H1 (cell line): ENCODE results near the gene PLEKHG3.

Source experiments
- CEBPB ChIP-seq: IDR thresholded peaks from 2 replicates; pipeline ENCODE4 v1.6.1; 2012; ENCODE audit warnings: low read depth, low read length
- CTCF ChIP-seq, 3 experiments: IDR thresholded peaks; 1 replicate in 2 of 3; 2 replicates in 1 of 3; pipeline versions ENCODE4 v1.5.1 to v1.6.1; 2011; ENCODE audit warnings: low read length in 3 of 3, mild to moderate bottlenecking in 3 of 3, inconsistent platforms in 2 of 3, low read depth in 1 of 3, moderate library complexity in 1 of 3; ENCODE audit not compliant: insufficient read depth in 1 of 3; ENCODE audit errors: control extremely low read depth in 1 of 3
- POLR2AphosphoS5 ChIP-seq: IDR thresholded peaks from 2 replicates; pipeline ENCODE4 v1.6.1; 2011; ENCODE audit warnings: low read depth, low read length
- SP4 ChIP-seq: IDR thresholded peaks from 2 replicates; pipeline ENCODE4 v1.6.1; 2012; ENCODE audit warnings: low read length, inconsistent platforms
- TF ChIP-seq, protein P1 (sequence below): IDR thresholded peaks from 2 replicates; pipeline ENCODE4 v1.6.1; 2011; ENCODE audit warnings: low read length, improper control_type of control experiment

- no peak for TF ChIP-seq CEBPB
- no peak for TF ChIP-seq CTCF (IDR thresholded peaks at IDR 0.05; ENCODE audit: control extremely low read depth in 1 of 3, insufficient read depth in 1 of 3, low read depth in 1 of 3, low read length in 3 of 3)
- TF ChIP-seq SP4: no peak
- no peak for TF ChIP-seq POLR2AphosphoS5
- TF ChIP-seq, protein P1, sequence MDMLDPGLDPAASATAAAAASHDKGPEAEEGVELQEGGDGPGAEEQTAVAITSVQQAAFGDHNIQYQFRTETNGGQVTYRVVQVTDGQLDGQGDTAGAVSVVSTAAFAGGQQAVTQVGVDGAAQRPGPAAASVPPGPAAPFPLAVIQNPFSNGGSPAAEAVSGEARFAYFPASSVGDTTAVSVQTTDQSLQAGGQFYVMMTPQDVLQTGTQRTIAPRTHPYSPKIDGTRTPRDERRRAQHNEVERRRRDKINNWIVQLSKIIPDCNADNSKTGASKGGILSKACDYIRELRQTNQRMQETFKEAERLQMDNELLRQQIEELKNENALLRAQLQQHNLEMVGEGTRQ: no peak
These were observed 59.8 kb downstream of the PLEKHG3 start for GRCh38 chr14:64763801-64764621.
